Activated CD8-positive, alpha-beta memory T cell treated with anti-CD3 and anti-CD28 coated beads, Interleukin-2, amount 10 ng/mL, durations not matched to agents 7 days and 5 days (primary cell): ENCODE results near the gene ZFYVE9. TPM values are rescaled to one million over a fixed set of nuclear protein-coding genes. Genes with fewer than 3 reads are reported as not detected.

ENCODE experiments used
- ATAC-seq: fragments of 150-1000 bp; cut with Tn5 transposase; one replicate; pipeline ENCODE4 v1.10.0; 2021; ENCODE audit warnings: moderate library complexity
- CTCF ChIA-PET: fragments of 350-600 bp; sonication (Branson Sonifier 250); formaldehyde crosslinking; loops from one replicate; lab custom pipeline; 2021; ENCODE audit warnings: antibody characterized with exemption; lab: Charles Lee
- DNase-seq: peaks from one replicate; pipeline ENCODE4 v3.0.0-alpha.2; 2020
- H3K27ac Mint-ChIP-seq: one replicate; pipeline ENCODE4 v1.8.0; 2021; ENCODE audit warnings: mild to moderate bottlenecking, mixed read lengths
- H3K27me3 Mint-ChIP-seq: one replicate; pipeline ENCODE4 v1.8.0; 2021; ENCODE audit warnings: mixed read lengths
- H3K36me3 Mint-ChIP-seq: one replicate; pipeline ENCODE4 v1.8.0; 2021; ENCODE audit warnings: mild to moderate bottlenecking, mixed read lengths
- H3K4me1 Mint-ChIP-seq: one replicate; pipeline ENCODE4 v1.8.0; 2021; ENCODE audit warnings: mixed read lengths
- H3K4me3 Mint-ChIP-seq: one replicate; pipeline ENCODE4 v1.8.0; 2021; ENCODE audit warnings: mild to moderate bottlenecking, moderate library complexity, mixed read lengths
- H3K9me3 Mint-ChIP-seq: one replicate; pipeline ENCODE4 v1.8.0; 2022; ENCODE audit warnings: low read depth, mixed read lengths
- total RNA-seq, 2 experiments: library from RNA; stranded (reverse); gene quantifications; one replicate each; pipeline ENCODE4 v1.2.3, GENCODE V29; 2021

Gene ZFYVE9
- total RNA-seq, 2 experiments from 2014 or later, result 0.29 to 0.35 TPM

DNA sequence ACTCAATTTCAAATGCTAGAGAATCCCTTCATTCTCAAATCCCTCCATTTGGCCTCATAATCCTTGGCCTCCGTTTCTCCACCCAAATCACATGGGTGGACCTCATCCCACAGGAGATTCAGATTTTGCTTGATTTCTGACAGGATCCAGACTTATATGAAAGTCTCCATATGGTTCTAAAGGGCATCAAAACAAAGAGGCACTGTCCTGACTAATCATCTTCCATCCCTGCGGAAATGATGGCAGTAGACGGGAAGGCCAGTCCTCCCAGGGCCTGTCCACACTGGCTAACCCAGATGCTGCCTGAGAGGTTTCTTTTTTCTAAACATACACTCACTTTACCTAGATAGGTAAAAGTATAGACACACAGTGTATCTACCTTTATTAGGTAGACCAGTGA lies 243.5 kb downstream of the ZFYVE9 start:
- Mint-ChIP-seq H3K36me3 (peaks cover 59% of the 10 kb centered on the region), H3K4me1 (no peaks in the 10 kb centered on the region), H3K27ac (no peak overlapping the region), H3K27me3 (no peaks in the 10 kb centered on the region), H3K4me3 (no peak overlapping the region), H3K9me3 (no peaks in the 10 kb centered on the region)
- DNase-seq (no peak), ATAC-seq (no peak)
- CTCF ChIA-PET, result no interaction called here

DNA sequence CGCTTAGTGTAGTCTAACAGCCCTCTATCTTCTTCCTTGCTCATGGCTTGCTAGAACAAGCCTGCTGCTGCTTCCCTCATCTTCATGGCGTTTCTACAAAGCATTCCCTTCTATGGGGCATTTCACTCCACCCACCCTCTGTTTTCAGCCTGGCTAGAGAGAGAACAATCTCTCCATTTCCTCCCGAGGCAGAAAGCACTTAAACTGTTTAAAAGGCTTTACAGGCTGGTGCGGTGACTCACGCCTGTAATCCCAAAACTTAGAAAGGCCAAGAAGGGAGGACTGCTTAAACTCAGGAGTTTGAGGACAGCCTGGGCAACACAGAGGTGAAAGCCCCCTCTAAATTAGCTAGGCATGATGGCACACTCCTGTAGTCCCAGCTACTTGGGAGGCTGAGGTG lies 244.6 kb downstream of the ZFYVE9 start:
- no peak overlapping the region for H3K4me3 Mint-ChIP-seq
- DNase-seq, result no peak
- peaks cover 58% of the 10 kb centered on the region for H3K36me3 Mint-ChIP-seq
- CTCF ChIA-PET, result no interaction called here
- no peak for ATAC-seq
- no peak overlapping the region for H3K27ac Mint-ChIP-seq
- peaks cover 2% of the 10 kb centered on the region for H3K4me1 Mint-ChIP-seq
- H3K9me3 Mint-ChIP-seq, result no peaks in the 10 kb centered on the region
- no peaks in the 10 kb centered on the region for H3K27me3 Mint-ChIP-seq

DNA sequence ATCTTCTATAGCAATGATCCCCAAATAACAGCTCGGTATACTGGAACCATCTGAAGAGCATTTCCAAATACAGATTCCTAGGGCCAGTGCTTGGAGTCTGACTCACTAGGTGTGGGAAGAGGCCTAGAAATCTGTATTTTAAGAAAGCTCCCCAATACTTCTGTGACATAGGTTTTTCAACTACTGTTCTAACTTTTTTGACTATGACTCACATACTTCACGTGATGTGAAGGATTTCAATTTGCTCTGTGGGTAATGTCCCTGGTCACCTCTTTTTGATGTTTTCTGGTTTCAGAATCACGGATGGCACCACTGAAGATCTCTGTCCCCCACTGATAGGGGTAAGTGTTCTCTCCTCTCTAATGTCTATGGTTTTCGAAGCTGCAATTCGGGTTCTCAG lies 251.3 kb downstream of the ZFYVE9 start:
- peaks cover 67% of the 10 kb centered on the region for H3K36me3 Mint-ChIP-seq
- H3K9me3 Mint-ChIP-seq, result no peaks in the 10 kb centered on the region
- no peak overlapping the region for H3K4me3 Mint-ChIP-seq
- H3K4me1 Mint-ChIP-seq, result peaks cover 8% of the 10 kb centered on the region
- no peak for DNase-seq
- H3K27me3 Mint-ChIP-seq, result no peaks in the 10 kb centered on the region
- ATAC-seq, result no peak
- no peak overlapping the region for H3K27ac Mint-ChIP-seq
- CTCF ChIA-PET, result interaction anchor here (0.7 to 1.5 kb wide), 2 partner anchors 11 to 293 kb away, joined by 3 to 5 read pairs; partner anchors contain the start of gene ORC1

Other genes starting within 250 kb of the ZFYVE9 start
- under 1 TPM in 1 of 2 experiments, not detected in 1; 0.05 TPM for gene RAB3B, start 151.4 kb upstream of the ZFYVE9 start, total RNA-seq
- 10 to 100 TPM; 15.0 to 18.0 TPM for gene KTI12, start 108.3 kb upstream of the ZFYVE9 start, total RNA-seq
- gene TXNDC12, start 86.9 kb upstream of the ZFYVE9 start, total RNA-seq, result 10 to 100 TPM; 37.5 to 42.6 TPM
- 10 to 100 TPM; 25.6 to 31.5 TPM for gene BTF3L4, start 85.8 kb upstream of the ZFYVE9 start, total RNA-seq
- gene CC2D1B, start 224.1 kb downstream of the ZFYVE9 start, total RNA-seq, result 10 to 100 TPM; 49.9 to 53.3 TPM